HG03095 (cell line): ENCODE data around the gene MRO.
"Not testable (repeated sequence)": the region's sequence is repeated elsewhere in the genome, so short reads cannot be mapped to it uniquely, and the experiment has no call there.

ENCODE experiments used
- ATAC-seq: cut with Tn5 transposase; IDR thresholded peaks from one replicate; pipeline ENCODE4 v1.9.1; 2021; ENCODE audit warnings: moderate library complexity; ENCODE audit not compliant: unreplicated experiment

MRO gene

DNA sequence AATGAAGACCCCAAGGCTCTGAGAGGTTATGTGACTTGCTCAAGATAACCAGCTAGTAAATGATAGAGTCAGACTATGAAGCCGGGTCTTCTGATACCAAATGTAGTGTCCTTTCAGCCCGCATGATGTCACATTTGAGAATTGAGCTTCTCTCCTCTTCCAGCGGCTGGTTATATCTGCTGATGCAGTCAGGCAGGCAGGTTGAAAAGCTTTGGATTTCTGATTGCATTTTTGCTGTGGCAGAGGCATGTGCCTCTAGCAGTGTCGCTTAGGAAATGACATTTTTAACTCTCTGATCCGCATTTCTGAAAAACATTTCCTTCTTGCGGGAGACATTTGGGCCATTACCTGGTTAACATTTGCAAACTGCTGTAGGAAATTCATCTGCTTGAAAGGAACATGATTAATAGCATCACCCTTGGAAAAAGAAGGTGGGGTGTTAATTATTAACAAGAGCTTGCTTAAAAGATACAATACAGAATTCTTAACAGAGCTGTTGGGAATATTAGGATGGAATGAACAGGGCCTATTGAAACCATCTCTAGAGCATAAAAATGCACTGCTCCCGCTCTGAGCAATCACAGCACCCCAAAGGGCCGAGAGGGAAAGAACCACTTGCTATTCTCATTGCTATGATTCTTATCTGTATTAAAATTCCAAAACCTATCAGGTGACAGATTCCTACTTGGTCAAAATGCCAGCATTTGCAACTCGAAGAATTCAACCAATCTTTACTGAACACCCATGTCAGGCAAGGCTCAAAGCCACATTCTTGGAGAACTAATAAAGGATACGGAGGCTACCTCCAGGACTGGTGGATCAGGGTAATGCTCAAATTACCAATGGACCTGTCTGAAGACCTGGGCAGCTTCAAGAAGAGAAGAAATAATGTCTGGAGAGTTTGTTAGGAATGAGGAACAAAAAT, 25.9 kb downstream of the MRO start:
- no peak for ATAC-seq

DNA sequence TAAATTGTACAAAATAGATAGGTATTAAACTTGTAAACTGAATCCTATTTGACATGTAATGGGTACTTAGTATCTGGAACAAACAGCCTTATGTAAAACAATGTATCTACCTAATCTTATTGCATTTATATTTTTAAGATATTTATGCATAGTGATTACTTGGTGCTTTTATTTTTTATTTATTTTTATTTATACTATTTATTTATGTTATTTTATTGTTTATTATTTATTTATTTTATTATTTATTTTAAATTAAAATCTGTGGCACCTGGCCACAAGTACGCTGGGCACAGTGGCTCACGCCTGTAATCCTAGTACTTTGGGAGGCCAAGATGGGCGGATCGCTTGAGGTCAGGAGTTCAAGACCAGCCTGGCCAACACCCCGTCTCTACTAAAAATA, 26.9 kb downstream of the MRO start:
- no peak for ATAC-seq

DNA sequence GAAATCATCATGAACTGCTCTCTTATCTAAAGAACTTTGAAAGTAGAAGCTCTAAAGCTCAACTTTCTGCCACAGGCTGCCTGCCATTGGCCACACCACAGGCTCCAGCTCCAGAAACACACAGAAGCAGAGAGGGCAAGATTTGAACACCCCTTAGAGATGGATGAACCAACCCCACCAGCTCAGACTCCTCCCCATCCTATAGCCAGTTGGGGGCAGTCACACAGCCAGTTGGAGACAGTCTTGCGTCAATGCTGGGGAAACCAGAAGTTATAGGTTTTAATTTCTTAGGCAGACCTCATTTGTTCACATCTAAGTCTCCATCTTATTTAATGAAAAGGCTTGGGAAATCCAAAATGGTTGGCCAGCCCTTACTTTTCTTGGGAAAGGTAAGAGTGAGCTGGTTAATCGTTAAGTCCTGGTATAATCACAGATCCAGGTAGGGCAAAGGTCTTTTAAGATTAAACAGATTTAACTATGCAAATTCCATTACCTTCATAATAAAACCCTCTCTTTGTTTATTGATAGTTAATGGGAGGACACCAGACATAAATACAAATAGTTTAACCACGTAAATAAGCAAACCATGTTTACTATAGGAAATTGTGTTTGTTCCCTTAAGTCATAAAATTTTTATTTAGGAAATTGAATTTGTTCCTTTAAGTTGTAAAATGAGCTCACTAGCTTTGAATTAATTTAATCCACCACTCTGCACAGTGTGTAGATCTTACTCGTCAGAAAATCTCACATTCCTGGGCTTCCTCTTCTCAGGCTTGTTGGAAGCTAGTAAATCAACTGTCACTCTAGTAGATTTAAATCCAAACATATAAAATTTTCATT, 28.0 kb downstream of the MRO start:
- no peak for ATAC-seq

DNA sequence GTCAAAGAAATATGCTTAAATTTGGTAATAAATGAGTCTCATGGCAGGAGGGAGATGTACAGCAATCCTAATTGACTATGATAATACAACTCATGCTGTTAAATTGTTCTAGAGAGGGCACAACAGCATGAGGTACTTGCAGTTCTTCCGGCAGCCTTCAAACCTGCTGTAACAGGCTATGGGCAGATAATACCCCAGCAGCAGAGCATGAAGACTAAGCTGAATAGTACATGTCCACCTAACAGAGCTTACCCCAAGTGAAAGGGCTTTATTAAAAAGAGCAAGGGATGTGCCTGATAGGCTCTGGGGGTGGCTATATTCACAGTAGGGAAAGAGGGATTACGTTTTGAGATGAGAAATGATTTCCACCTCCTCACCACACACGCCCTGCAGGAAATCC, 28.9 kb downstream of the MRO start:
- ATAC-seq, result no peak

DNA sequence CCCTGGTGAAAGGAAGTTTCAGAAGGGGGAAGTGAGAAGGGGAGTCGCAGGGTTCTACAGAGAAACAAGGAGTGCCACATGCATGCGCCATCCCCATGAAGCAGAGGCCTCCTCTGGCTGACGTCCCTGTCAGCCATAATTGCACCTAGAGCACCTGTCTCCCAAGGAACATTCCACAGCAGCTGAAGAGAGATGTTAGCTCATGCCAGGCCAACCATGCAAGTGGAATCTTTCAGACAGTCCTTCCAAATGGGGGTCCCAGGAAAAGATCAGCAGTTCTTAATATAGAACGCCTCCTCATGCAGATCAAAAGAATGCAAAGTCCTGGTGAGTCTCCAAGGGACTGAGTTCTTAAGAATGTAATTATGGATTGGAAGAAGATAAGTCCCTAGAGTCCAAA, 29.6 kb downstream of the MRO start:
- ATAC-seq, result no peak

DNA sequence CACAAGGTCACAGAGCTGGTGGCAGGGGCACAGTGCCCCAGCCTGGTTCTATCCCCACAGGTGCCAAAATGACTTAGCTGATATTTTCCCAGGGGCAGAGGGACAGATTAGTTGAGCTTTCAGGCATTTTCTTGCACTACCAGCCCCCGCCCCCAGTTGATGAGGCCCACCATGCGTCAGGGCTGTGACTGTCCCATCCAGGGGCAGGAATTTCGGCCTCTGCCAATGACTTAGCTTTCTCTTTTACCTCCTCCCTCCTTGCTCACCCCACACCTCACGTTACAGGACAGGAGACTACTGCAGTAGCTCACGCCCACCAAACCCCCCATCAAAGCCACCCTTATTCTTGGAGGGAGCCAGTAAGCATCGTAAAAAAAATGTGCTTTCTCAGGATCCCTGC, 31.5 kb downstream of the MRO start:
- no peak for ATAC-seq

DNA sequence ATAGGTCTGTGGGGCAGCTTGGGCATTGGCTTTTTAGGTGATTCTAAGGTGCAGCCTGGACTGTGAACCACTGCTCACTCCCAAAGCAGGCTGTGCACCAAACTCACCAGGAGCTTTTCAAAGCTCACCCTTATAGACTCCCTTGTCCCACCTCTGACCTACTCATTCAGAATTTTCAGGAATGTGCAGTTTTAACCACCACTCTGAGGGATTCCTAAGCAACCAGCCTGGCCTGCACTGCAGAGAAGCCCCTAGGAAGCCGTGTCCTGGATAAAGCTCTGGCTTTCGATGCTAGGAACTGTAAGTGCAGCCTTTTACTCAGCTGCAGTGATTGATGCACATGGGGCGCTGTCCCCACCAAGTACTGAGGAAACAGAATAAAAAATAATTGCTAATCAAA, 33.0 kb downstream of the MRO start:
- no peak for ATAC-seq

DNA sequence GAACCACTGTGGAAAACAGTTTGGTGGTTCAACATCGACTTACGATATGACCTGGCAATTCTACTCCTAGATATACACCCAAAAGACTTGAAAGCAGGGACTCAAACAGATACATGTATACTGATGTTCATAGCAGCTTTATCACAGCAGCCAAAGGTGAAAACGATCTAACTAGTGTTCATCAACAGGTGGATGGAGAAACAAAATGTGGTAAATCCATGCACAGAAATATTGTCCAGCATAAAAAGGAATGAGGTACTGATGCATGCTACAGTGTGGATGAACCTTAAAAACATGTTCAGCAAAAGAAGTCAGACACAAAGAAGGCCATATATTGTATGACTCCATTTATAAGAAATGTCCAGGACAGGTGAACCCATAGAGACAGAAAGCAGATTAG, 36.3 kb downstream of the MRO start:
- ATAC-seq, result no peak

DNA sequence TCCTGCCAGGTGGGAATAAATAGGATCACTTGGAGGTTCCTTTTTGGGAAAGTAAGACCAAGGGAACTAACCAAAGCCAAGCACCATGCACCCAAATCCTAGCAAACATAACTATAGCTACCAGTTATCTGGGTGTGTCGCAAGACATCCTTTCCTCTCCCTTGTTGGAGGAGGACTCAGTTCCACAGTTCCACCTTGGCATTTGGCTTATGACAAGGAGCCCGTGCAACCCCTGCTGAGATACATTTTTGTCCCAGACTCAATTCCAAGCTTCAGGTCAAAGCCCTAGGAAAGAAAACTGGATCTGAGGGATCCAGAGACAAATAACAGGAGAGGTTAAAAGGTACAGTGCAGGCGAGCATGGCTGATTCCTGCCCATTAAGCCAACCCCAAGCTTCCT, 40.8 kb downstream of the MRO start:
- ATAC-seq, result not testable (repeated sequence)

DNA sequence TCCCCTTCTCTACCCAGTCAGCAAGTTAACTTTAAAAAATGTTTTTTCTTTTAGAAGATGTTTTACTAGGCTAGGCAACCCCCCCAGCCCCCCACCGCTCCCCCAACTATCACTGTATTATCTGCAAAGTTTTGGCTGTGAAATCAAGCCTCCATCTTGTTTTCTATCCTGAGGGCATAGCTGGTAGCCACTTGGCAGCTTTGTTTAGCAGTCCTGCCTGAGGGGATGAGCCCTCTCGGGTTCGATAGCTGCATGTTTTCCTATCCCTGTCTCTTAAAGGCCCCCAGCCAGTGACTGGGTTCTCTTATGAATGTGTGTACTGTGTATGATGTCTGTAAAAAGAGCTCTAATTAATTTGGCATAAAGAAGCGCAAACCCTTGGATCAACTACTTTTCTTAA, 43.4 kb downstream of the MRO start:
- ATAC-seq, result no peak

DNA sequence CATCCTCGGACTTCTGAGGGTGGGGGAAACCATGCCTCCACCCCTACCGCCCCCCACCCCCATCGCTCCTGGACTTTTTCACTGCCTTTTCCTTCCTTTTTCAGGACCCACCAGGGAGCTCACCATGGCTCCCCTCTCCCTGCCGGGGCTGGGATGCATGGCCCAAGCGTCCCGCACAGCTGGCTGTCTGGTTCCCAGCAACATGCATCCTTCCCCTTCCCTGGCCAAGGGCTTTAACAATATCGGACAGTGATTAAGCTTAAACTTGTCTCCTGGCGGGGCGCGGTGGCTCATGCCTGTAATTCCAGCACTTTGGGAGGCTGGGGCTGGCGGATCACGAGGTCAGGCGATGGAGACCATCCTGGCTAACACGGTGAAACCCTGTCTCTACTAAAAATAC, 44.1 kb downstream of the MRO start:
- ATAC-seq, result no peak

DNA sequence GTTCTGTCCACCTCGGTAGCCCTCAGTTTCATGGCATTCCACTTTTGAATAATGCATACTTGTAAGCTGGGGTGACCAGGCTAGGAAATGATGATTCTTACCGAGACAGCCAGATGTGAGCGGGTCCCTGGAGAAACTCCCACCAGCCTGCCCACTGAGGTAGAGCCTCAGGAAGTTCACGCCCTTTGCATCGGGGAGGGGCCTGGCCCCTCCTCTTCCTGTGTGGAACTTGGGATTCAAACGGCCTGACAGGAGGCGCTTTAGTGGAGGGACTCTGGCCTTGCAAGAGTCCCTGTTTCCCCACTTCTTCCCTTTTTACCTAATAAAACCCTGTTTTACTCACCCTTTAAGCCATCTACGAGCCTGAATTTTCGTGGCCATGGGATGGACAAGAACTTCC, 44.6 kb downstream of the MRO start:
- ATAC-seq, result no peak

DNA sequence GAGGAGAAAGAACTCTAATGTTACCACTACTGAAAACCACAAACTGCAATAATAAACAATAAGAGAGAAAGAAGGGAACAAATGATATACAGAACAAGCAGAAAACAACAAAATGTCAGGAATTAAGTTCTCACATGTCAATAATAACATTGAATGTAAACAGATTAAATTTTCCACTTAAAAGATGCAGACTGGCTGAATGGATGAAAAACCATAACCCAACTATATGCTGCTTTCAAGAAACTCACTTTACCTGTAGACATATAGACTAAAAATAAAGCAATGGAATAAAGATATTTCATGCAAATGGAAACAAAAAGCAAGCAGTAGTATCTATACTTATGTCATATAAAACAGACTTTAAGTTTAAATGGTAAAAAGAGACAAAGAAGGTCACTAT, 50.4 kb downstream of the MRO start:
- ATAC-seq, result no peak

DNA sequence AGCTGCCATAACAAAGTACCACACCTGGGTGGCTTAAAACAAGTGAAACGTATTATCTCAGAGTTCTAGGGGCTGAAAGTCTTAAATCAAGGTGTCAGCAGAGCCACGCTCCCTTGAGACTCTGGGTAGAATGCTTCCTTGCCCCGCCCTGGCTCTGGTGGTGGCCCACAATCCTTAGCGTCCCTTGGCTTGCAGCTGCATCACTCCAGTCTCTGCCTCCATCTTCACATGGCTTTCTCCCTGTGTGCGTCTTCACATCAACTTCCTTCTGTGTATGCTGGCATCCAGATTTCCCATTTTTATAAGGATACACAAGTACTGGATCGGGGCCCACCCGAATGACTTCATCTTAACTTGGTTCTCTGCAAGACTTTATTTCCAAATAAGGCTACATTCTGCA, 62.5 kb downstream of the MRO start:
- no peak for ATAC-seq

DNA sequence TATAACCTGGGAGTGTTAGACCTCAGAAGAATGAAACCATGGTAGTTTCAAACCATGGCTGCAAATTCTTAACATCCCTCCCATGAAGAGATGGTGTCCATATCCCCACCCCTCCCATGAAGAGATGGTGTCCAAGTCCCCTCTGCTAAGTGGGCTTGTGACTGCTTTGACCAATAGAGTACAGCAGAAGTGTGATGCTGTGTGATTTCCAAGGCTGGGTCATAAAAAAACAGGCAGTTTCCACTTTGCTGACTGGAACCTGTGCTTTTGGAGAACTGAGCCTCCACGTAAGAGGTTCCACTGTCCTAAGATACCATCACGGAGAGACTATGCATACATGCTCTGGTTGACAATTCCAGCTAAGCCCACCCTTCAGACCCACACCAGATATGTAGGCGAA, 65.5 kb downstream of the MRO start:
- ATAC-seq, result no peak

DNA sequence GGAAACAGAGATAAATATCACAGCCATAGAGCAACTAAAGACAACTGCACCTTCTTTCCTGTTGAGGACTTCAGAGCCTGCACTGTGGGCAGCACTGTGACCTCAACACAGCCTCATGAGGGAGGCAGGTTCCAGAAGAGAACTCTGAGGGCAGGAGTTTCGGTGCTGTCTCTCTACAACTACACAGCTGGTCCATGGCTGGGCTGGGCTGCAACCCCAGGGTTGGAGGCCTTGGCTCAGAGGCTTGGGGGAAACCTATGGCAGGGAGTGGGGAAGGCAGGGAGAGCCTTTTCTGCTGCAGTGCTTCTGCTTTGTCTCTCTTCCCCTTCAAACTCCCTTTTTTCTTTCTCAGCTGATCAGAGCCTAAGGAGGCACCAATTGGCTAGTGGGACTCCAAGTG, 66.5 kb downstream of the MRO start:
- ATAC-seq, result no peak

DNA sequence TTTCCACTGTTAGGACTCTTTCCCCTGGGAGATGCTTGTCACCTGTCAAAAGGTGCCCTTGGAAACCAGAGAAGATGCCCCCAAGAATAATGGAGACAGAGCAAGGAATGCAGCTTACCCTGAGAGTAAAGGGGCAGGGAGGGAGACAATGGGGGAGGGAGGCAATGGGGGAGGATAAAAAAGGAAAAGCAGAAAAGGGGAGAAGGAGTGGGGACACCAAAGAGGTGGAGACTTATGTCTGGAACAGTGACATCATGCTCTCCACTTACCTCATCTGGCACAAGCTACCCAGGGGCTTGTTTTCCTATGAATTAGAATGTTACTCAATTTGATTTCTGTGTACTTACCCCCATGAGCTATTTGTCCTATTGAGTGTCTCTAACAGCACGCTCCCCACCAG, 67.9 kb downstream of the MRO start:
- no peak for ATAC-seq

DNA sequence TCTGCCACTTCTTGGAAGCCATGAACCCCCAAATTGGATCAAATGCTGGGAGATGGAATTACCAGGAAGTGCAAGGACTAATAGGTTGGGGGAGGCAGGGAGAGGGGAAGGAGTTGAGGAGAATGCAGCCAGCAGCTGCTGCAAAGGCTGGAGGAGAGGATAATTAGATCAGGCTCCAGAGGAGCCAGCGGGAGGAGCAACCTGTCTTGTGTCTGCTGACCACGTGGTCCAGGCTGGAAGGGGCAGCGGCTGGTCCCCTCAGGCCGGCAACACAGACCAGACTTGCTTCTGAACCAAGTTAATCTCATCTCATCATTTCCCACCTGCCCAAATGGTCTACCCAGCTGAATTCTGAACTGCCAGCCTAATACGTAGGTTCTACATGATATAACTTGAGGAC, 68.3 kb downstream of the MRO start:
- no peak for ATAC-seq

DNA sequence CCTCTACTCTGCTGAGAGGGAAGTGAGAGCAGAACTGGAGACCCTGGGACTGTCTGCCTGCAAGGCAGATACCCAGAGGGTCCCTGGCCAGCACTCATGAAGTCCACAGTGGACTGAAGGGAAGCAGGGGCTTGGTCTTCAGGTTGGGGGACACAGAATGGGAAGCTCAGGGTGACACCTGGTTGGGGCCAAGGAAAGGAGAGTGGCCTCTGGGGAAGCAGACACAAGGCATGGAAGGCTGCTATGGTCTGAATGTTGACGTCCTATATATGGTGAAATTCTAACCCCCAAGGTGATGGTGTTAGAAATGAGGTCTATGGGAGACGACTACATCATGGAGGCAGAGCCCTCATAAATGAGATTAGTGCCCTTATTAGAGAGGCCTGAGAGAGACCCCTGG, 69.3 kb downstream of the MRO start:
- ATAC-seq, result no peak

DNA sequence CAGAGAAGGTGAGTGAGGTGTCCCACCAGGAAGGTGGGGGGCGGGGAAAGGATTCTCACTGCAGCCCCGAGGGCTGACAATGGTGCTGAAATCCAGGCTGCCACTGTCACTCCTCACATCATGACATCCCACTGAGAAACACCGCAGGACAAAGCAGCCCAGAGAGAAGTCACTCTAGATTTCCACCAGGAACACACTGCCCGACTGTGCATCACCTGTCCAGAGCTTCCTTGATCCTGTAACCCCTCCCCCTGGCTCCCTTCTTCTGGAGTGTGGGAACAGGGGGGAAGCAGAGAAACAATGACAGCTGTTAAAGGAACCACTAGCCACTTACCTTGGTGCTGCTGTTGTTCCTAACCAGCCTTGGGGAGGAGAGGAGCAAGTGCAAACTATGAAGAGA, 69.9 kb downstream of the MRO start:
- ATAC-seq, result no peak

DNA sequence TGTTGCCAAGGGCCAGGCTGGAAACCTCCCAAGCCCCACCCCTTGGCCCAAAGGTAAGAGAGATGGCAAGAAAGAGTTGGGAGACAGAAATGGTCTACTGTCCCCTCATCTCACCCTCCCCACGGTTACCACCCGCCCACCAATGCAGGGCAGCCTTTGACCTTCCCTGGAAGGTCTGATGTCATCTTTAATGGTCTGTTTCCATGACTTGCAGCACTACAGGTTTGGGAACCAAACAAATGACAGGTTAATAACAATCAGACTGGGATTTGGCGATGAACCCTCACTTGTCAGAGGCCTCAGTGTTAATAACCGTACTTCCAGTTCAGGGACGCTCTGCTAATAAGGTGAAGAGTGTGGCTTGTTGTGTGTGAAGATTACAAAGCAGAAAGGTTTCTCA, 70.4 kb downstream of the MRO start:
- no peak for ATAC-seq
